Measurements from ENCODE around the gene ZCCHC2. TPM values are rescaled to one million over a fixed set of nuclear protein-coding genes. Genes with fewer than 3 reads are reported as not detected.

The ZCCHC2 gene
- total RNA-seq, 2 donors from 2014 or later, result 12.9 to 16.8 TPM

GRCh38 chr18:62512532-62512931 lies 10.3 kb upstream of the ZCCHC2 start:
- TF ChIP-seq, protein P1, sequence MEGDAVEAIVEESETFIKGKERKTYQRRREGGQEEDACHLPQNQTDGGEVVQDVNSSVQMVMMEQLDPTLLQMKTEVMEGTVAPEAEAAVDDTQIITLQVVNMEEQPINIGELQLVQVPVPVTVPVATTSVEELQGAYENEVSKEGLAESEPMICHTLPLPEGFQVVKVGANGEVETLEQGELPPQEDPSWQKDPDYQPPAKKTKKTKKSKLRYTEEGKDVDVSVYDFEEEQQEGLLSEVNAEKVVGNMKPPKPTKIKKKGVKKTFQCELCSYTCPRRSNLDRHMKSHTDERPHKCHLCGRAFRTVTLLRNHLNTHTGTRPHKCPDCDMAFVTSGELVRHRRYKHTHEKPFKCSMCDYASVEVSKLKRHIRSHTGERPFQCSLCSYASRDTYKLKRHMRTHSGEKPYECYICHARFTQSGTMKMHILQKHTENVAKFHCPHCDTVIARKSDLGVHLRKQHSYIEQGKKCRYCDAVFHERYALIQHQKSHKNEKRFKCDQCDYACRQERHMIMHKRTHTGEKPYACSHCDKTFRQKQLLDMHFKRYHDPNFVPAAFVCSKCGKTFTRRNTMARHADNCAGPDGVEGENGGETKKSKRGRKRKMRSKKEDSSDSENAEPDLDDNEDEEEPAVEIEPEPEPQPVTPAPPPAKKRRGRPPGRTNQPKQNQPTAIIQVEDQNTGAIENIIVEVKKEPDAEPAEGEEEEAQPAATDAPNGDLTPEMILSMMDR (IDR thresholded peaks at IDR 0.05), result no peak
- H3K9me3 ChIP-seq, result peaks cover 0 to 38% of the 10 kb centered on the region in 2 donors
- H3K27ac ChIP-seq, result no peak overlapping the region
- H3K4me3 ChIP-seq, result no peak overlapping the region
- H3K27me3 ChIP-seq, result no peaks in the 10 kb centered on the region
- DNase-seq (ENCODE audit: low spot score), result no peak
- H3K36me3 ChIP-seq, result no peaks in the 10 kb centered on the region
- H3K4me1 ChIP-seq, result no peaks in the 10 kb centered on the region

- Histone ChIP-seq H3K27me3 (no peaks in the 10 kb centered on the region), H3K4me3 (no peak overlapping the region), H3K36me3 (no peaks in the 10 kb centered on the region), H3K4me1 (no peaks in the 10 kb centered on the region), H3K27ac (no peak overlapping the region), H3K9me3 (peaks cover 0 to 38% of the 10 kb centered on the region in 2 donors)
- TF ChIP-seq, protein P1 (IDR thresholded peaks at IDR 0.05), result no peak
- DNase-seq (ENCODE audit: low spot score), result no peak
Measured at GRCh38 chr18:62512996-62513395, 9.8 kb upstream of the ZCCHC2 start.

DNA sequence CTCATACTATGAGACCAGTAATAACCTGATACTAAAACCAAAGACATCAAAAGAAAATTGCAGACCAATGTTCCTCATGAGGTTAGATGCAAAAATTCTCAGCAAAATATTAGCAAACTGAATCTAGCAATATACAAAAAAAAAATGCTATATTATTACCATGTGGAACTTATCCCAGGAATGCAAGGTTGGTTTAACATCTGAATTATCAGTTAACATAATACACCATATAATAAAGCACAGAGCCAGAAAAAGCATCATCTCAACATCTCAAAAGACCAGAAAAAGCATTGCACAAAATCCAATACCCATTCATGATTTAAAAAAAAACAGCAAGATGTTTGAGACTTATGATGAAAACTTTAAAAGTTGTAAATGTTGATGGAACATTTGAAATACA lies 8.3 kb upstream of the ZCCHC2 start:
- Histone ChIP-seq H3K27me3 (no peaks in the 10 kb centered on the region), H3K9me3 (peaks cover 0 to 38% of the 10 kb centered on the region in 2 donors), H3K4me1 (no peaks in the 10 kb centered on the region), H3K36me3 (no peaks in the 10 kb centered on the region), H3K27ac (no peak overlapping the region), H3K4me3 (no peak overlapping the region)
- TF ChIP-seq, protein P1 (IDR thresholded peaks at IDR 0.05), result no peak
- no peak for DNase-seq (ENCODE audit: low spot score)

DNA sequence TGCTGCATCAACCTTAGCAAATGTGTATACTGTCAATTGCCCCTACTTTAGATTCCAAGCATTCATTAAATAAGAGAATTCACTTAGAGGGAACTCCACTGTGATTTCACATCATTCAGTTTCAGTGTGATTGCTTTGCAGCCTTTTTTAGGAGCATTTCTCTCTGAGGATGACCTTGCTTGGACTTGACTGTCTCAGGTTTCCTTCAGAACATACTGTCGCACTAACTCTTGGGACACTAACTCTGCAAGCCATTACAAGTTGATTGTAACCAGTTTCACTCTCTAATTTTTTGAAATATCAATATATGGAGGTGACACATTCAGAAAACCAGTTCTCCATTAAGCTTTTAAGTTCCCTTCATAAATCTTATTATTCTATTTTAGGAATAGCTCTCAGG lies 6.6 kb upstream of the ZCCHC2 start:
- Histone ChIP-seq H3K36me3 (no peaks in the 10 kb centered on the region), H3K9me3 (peaks cover 0 to 37% of the 10 kb centered on the region in 2 donors), H3K4me3 (no peak overlapping the region), H3K27me3 (no peaks in the 10 kb centered on the region), H3K4me1 (no peaks in the 10 kb centered on the region), H3K27ac (no peak overlapping the region)
- DNase-seq (ENCODE audit: low spot score), result no peak
- TF ChIP-seq, protein P1 (IDR thresholded peaks at IDR 0.05), result no peak

DNA sequence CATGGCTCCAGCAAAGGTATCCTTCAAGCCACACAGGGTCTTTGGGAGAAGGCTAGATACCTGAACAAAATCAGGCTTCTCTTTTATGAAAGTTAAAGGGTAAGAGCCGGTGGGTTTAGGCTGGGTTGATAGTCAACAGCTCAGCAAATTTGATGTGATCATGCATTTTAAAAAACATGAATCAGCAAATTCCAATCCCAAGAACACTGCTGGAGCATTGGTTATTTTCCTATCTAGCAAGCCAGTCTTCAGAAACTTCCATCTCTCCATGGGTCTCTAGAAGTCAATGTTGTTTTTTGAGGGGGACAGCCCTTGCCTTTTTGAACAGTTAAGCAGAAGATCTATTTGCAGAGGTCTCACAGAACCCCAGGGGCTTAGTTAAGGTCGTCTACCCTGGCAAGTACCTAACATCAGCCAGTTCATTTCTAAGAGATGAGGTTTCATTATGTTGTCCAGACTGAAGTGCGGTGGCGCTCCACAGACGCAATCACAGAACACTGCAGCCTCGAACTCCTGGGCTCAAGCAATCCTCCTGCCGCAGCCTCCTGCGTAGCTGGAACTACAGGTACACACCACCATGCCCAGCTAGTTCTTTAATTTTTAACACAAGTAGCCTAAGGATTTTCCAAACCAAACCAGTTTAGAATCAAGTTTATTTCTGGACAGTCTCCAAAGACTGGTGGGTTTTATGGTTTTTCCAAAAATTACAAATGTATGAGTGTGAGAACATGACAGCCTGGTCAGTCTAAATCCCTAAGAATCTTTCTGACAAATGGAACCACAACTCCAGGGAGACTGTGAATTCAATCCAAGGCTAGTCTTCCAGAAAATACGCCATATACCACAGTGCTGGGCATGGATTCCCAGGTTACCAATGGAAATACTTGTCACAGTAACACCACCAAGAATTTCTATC lies 4.1 kb upstream of the ZCCHC2 start:
- Histone ChIP-seq H3K27me3 (no peaks in the 10 kb centered on the region), H3K27ac (no peak overlapping the region), H3K4me3 (no peak overlapping the region), H3K9me3 (peaks cover 0 to 12% of the 10 kb centered on the region in 2 donors), H3K36me3 (no peaks in the 10 kb centered on the region), H3K4me1 (peaks cover 0 to 4% of the 10 kb centered on the region in 2 donors)
- TF ChIP-seq, protein P1 (IDR thresholded peaks at IDR 0.05), result no peak
- DNase-seq (ENCODE audit: low spot score), result no peak

Data from right atrium auricular region (tissue), 2 donors.